Measurements from ENCODE around the gene IL1RAPL1.

GRCh38 chrX:28960063-28960462 is 372.8 kb downstream of the IL1RAPL1 start:
- TF ChIP-seq CTCF (IDR thresholded peaks at IDR 0.05; ENCODE audit: poor library complexity, severe bottlenecking): no peak
- TF ChIP-seq POLR2AphosphoS5 (IDR thresholded peaks at IDR 0.05): no peak
- no peak for TF ChIP-seq EP300 (conservative IDR thresholded peaks at IDR 0.05; ENCODE audit: poor library complexity, severe bottlenecking)
- TF ChIP-seq TAF1 (IDR thresholded peaks at IDR 0.05; ENCODE audit: low read depth): no peak
